Omental fat pad (tissue), 4 donors: ENCODE results near the gene ARL6IP4. TPM values are rescaled to one million over a fixed set of nuclear protein-coding genes. Genes with fewer than 3 reads are reported as not detected.

Experiments used
- ATAC-seq: fragments of 150-250 bp; one replicate; pipeline ENCODE4 v1.9.1; 2016; ENCODE audit warnings: mild to moderate bottlenecking, moderate library complexity; ENCODE audit not compliant: low FRiP score
- DNase-seq: peaks from one replicate; pipeline ENCODE4 v3.0.0-alpha.2; 2019; ENCODE audit warnings: low spot score
- total RNA-seq, 4 donors: library from RNA; depleted of rRNA; stranded (reverse); fragments of >200 nt; gene quantifications; one replicate each; pipeline ENCODE4 v1.1.0, GENCODE V29; 2016
- TF ChIP-seq, protein P1 (sequence below), 3 donors: fragments of 450-650 bp; IDR thresholded peaks; one replicate each; pipeline ENCODE4 v1.5.1; 2016 to 2017; ENCODE audit warnings: antibody characterized with exemption in 3 of 3, mild to moderate bottlenecking in 3 of 3, moderate library complexity in 2 of 3

ARL6IP4 gene
- total RNA-seq, 4 donors from 2014 or later, result 146 to 241 (median 189) TPM

DNA sequence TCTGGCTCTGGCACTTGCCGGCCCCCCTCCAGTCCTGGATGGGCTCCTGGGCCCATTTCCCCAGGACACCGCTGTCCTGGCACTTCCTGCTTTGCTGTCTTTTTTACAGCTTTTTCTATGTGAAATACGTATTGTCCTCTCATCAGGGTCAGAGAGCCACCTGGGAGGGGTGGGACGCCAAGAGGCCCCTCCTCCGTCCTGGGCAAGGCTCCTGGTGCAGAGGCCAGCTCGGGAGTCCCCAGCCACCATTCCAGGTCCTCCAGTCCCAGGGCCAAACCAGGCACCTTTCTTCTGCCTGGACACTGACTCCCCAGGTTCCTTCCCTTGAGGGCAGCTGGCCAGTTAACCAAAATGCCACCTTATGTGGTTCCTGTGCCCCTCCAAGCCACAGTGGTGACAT lies 22.8 kb downstream of the ARL6IP4 start:
- no peak for ATAC-seq
- TF ChIP-seq, protein P1, sequence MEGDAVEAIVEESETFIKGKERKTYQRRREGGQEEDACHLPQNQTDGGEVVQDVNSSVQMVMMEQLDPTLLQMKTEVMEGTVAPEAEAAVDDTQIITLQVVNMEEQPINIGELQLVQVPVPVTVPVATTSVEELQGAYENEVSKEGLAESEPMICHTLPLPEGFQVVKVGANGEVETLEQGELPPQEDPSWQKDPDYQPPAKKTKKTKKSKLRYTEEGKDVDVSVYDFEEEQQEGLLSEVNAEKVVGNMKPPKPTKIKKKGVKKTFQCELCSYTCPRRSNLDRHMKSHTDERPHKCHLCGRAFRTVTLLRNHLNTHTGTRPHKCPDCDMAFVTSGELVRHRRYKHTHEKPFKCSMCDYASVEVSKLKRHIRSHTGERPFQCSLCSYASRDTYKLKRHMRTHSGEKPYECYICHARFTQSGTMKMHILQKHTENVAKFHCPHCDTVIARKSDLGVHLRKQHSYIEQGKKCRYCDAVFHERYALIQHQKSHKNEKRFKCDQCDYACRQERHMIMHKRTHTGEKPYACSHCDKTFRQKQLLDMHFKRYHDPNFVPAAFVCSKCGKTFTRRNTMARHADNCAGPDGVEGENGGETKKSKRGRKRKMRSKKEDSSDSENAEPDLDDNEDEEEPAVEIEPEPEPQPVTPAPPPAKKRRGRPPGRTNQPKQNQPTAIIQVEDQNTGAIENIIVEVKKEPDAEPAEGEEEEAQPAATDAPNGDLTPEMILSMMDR (IDR thresholded peaks at IDR 0.05), result no peak
- DNase-seq, result no peak

DNA sequence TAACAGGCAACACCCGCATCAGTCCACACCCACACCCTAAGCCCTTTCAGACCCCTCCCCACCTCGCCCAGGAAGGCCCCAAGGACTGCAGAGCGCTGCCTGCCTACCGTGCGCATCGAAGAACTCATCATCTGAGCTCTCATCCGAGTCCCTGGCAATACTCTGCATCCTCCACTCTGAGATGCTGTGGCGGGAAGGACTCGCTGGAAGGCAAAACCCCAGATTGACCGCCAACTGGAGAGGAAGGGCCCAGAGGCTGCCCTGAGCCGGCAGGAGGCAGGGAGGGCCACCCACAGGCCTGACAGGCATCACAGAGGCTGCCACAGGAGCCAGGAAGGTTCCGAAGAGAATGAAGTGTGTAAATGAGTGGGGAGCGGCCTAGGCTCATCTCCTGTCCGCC lies 23.8 kb downstream of the ARL6IP4 start:
- DNase-seq (no peak), ATAC-seq (no peak)
- TF ChIP-seq, protein P1 (IDR thresholded peaks at IDR 0.05), result no peak

DNA sequence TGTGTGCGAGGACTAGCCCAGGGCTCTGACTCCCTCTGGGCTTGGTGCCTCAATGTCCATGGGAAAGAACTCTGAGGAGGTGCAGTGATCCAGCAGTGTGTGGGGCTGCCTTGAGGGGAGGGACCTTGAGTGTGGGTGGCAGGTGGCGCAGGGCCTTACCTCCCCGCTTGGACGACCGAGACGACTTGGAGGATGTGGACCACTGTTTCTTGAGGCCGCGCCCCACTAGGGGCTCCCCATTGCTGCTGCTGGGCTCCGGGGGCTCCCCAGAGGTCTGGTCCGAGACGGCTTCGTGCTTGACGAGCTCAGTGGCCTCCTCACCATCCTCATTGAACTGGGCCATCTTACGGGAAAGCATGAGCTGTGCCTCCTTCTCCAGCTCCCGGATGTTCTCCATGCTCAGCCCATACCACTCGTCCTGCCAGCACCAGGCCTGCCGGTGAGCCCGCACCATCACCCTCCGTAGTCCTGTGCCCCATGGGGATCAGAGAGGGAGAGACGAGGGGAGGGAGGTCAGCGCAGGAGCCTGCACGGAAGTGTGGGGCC lies 24.7 kb downstream of the ARL6IP4 start:
- TF ChIP-seq, protein P1 (IDR thresholded peaks at IDR 0.05), result no peak
- ATAC-seq (no peak), DNase-seq (no peak)

DNA sequence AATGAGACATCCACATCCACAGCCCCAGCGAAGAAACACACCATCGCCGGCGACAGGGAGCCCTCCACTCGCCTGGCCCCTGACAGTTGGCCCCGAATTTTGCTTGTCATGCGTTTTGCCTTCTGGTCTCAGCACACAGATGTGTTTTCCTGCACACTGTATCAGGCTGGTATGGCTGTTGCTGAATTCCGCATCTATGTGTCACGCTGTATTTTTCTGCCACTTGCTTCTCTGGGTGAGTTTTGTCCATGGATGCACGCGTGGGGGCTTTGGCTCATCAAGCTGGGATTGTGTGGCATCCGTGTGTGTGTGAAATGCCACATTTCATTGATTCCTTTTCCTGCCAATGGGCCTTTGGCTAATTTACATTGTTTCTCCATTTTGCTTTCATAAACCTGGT lies 26.5 kb downstream of the ARL6IP4 start:
- TF ChIP-seq, protein P1 (IDR thresholded peaks at IDR 0.05), result no peak
- ATAC-seq (no peak), DNase-seq (no peak)

DNA sequence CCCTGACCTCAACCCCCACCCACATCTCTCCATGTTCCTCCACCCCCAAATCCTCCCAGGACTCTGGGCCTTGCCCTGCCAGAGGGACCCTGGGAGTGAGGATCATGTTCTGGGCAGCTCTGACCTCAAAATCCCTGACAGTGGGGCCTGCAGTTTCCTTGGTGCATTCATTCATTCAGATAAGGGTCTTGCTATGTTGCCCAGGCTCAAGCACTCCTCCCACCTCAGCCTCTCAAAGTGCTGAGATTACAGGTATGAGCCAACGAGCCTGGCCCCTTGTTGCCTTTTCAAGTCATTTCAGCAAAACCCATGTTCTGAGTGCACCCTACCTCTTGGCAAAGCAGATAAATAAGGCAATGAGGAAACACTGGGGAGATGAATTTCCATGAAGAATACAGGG lies 29.6 kb downstream of the ARL6IP4 start:
- TF ChIP-seq, protein P1 (IDR thresholded peaks at IDR 0.05), result no peak
- DNase-seq, result no peak
- ATAC-seq, result no peak

DNA sequence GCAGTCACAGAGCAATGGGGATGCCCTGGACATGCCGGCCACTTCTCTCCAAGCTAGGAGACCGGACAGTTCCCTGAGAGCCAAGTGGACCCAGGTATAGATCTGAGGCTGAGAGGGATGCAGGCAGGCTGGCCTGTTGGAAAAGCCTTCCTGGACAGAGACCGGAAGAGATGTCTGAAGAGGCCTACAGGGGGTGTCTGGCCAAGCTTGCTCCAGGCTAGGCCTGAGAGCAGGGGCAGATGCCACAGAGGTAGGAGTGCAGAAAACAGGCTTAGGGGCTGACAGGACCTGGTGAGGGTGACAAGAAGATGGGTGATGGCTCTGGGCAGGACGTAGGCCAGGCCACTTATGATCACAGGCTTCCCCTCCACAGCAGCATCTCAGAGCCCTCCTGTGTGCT lies 30.2 kb downstream of the ARL6IP4 start:
- no peak for ATAC-seq
- TF ChIP-seq, protein P1 (IDR thresholded peaks at IDR 0.05), result no peak
- no peak for DNase-seq

DNA sequence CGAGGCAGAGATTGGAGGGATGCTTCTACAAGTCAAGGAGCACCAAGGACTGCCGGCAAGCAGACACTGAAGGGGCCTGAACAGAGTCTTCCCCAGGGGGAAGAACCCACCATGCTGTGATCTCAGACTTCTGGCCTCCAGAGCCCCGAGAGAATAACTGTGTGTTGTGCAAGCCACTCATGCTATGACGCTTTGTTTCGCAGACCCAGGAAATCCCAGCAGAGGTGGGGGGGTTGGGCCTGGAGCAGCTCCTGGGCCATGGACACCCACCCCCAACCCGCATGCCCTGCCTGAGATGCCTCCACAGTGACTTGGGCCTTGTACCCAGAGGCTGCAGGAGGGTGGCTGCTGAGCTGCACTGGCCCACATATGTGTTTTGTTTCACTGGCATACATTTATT lies 31.2 kb downstream of the ARL6IP4 start:
- DNase-seq (no peak), ATAC-seq (no peak)
- TF ChIP-seq, protein P1 (IDR thresholded peaks at IDR 0.05), result no peak
